SK-N-SH treated with all-trans-retinoic acid at 6 μM for 48 hours (cell line): ENCODE data around the gene DNAJB8.

Experiments used
- ATAC-seq: fragments of 200-7000 bp; cut with Tn5 transposase; 3 replicates; pipeline ENCODE4 v1.9.1; 2020; ENCODE audit warnings: mild to moderate bottlenecking, moderate library complexity
- ARNTL ChIP-seq: fragments of 450-650 bp; formaldehyde crosslinking; IDR thresholded peaks from 2 replicates; pipeline ENCODE4 v1.5.0; 2020; ENCODE audit warnings: low read depth, mild to moderate bottlenecking, moderate library complexity, borderline replicate concordance
- CSDC2 ChIP-seq: fragments of 250-450 bp; sonication (Bioruptor Pico); IDR thresholded peaks from 2 replicates; pipeline ENCODE4 v1.5.0; 2020; ENCODE audit warnings: mild to moderate bottlenecking, moderate library complexity
- ESRRG ChIP-seq: fragments of 250-450 bp; sonication (Bioruptor Pico); IDR thresholded peaks from 2 replicates; pipeline ENCODE4 v1.6.1; 2021; ENCODE audit warnings: mild to moderate bottlenecking
- GLIS3 ChIP-seq: fragments of 250-450 bp; sonication (Bioruptor Pico); IDR thresholded peaks from 2 replicates; pipeline ENCODE4 v1.5.0; 2020; ENCODE audit warnings: mild to moderate bottlenecking, moderate library complexity
- ISL1 ChIP-seq: fragments of 250-450 bp; sonication (Bioruptor Pico); IDR thresholded peaks from 2 replicates; pipeline ENCODE4 v2.1.2; 2022; ENCODE audit warnings: mild to moderate bottlenecking, moderate library complexity
- OSR1 ChIP-seq: fragments of 250-450 bp; sonication (Bioruptor Pico); IDR thresholded peaks from 2 replicates; pipeline ENCODE4 v1.8.0; 2022; ENCODE audit warnings: moderate library complexity, mild to moderate bottlenecking, inconsistent platforms
- PPARA ChIP-seq: fragments of 250-450 bp; sonication (Bioruptor Pico); IDR thresholded peaks from 2 replicates; pipeline ENCODE4 v1.5.0; 2020; ENCODE audit warnings: mild to moderate bottlenecking, borderline replicate concordance
- RARB ChIP-seq: fragments of 250-450 bp; sonication (Bioruptor Pico); IDR thresholded peaks from 2 replicates; pipeline ENCODE4 v1.8.0; 2021; ENCODE audit warnings: mild to moderate bottlenecking, moderate library complexity
- SNAI2 ChIP-seq: fragments of 250-450 bp; sonication (Bioruptor Pico); IDR thresholded peaks from 2 replicates; pipeline ENCODE4 v1.5.0; 2020; ENCODE audit warnings: mild to moderate bottlenecking, moderate library complexity
- ZC3H10 ChIP-seq: fragments of 250-450 bp; sonication (Bioruptor Pico); IDR thresholded peaks from 2 replicates; pipeline ENCODE4 v1.5.1; 2021; ENCODE audit warnings: mild to moderate bottlenecking, moderate library complexity
- ZFP3 ChIP-seq: fragments of 250-450 bp; sonication (Bioruptor Pico); IDR thresholded peaks from 2 replicates; pipeline ENCODE4 v1.5.0; 2020; ENCODE audit warnings: mild to moderate bottlenecking, moderate library complexity
- ZFP30 ChIP-seq: fragments of 450-650 bp; formaldehyde crosslinking; IDR thresholded peaks from 2 replicates; pipeline ENCODE4 v1.5.0; 2022; ENCODE audit warnings: mild to moderate bottlenecking, moderate library complexity
- ZNF565 ChIP-seq: fragments of 450-650 bp; formaldehyde crosslinking; conservative IDR thresholded peaks from 2 replicates; pipeline ENCODE4 v1.5.0; 2020; ENCODE audit warnings: low read depth, mild to moderate bottlenecking, moderate library complexity
- ZNF70 ChIP-seq: fragments of 450-650 bp; formaldehyde crosslinking; IDR thresholded peaks from 2 replicates; pipeline ENCODE4 v1.5.0; 2020; ENCODE audit warnings: mild to moderate bottlenecking, moderate library complexity
- ZNF8 ChIP-seq: fragments of 450-650 bp; formaldehyde crosslinking; IDR thresholded peaks from 2 replicates; pipeline ENCODE4 v1.5.0; 2020; ENCODE audit warnings: mild to moderate bottlenecking, moderate library complexity
- TF ChIP-seq, protein P1 (sequence below): fragments of 250-450 bp; sonication (Bioruptor Pico); IDR thresholded peaks from 2 replicates; pipeline ENCODE4 v1.5.0; 2020; ENCODE audit warnings: mild to moderate bottlenecking, moderate library complexity
- TF ChIP-seq, protein P2 (sequence below): fragments of 250-450 bp; sonication (Bioruptor Pico); IDR thresholded peaks from 2 replicates; pipeline ENCODE4 v1.8.0; 2021; ENCODE audit warnings: low read depth, mild to moderate bottlenecking, moderate library complexity, borderline replicate concordance
- TF ChIP-seq, protein P3 (sequence below): fragments of 250-450 bp; sonication (Bioruptor Pico); IDR thresholded peaks from 2 replicates; pipeline ENCODE4 v1.8.0; 2020; ENCODE audit warnings: mild to moderate bottlenecking, moderate library complexity, borderline replicate concordance

DNAJB8 gene

DNA sequence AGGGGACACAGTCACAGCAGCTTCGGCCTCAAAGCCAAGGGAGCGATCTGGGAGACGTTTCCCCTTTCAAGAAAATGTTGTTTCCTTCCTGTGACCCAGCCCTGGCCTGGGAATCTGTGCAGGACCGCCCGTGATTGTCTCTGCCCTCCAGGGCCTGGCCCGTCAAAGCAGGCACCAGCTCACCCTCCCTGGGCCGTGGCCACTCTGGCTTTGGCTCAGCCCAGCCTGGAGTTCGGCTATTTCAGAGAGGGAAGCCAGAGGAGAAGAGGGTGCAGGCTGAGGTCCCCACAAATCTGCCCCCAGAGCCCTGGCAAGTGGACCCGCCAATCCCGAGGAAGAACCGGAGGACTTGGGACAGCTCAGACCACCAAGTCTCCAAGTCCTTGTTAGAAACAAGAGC is 13.6 kb upstream of the DNAJB8 start:
- no peak for ATAC-seq
- no peak for TF ChIP-seq PPARA
- TF ChIP-seq ESRRG (CRISPR knock-in tag), result no peak
- no peak for TF ChIP-seq ZFP30 (CRISPR knock-in tag)
- no peak for TF ChIP-seq ZNF70
- no peak for TF ChIP-seq CSDC2 (CRISPR knock-in tag)
- no peak for TF ChIP-seq ZNF565
- TF ChIP-seq ARNTL, result no peak
- no peak for TF ChIP-seq ZFP3 (CRISPR knock-in tag)
- TF ChIP-seq, protein P1, sequence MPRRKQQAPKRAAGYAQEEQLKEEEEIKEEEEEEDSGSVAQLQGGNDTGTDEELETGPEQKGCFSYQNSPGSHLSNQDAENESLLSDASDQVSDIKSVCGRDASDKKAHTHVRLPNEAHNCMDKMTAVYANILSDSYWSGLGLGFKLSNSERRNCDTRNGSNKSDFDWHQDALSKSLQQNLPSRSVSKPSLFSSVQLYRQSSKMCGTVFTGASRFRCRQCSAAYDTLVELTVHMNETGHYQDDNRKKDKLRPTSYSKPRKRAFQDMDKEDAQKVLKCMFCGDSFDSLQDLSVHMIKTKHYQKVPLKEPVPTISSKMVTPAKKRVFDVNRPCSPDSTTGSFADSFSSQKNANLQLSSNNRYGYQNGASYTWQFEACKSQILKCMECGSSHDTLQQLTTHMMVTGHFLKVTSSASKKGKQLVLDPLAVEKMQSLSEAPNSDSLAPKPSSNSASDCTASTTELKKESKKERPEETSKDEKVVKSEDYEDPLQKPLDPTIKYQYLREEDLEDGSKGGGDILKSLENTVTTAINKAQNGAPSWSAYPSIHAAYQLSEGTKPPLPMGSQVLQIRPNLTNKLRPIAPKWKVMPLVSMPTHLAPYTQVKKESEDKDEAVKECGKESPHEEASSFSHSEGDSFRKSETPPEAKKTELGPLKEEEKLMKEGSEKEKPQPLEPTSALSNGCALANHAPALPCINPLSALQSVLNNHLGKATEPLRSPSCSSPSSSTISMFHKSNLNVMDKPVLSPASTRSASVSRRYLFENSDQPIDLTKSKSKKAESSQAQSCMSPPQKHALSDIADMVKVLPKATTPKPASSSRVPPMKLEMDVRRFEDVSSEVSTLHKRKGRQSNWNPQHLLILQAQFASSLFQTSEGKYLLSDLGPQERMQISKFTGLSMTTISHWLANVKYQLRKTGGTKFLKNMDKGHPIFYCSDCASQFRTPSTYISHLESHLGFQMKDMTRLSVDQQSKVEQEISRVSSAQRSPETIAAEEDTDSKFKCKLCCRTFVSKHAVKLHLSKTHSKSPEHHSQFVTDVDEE (CRISPR knock-in tag), result no peak
- TF ChIP-seq, protein P2, sequence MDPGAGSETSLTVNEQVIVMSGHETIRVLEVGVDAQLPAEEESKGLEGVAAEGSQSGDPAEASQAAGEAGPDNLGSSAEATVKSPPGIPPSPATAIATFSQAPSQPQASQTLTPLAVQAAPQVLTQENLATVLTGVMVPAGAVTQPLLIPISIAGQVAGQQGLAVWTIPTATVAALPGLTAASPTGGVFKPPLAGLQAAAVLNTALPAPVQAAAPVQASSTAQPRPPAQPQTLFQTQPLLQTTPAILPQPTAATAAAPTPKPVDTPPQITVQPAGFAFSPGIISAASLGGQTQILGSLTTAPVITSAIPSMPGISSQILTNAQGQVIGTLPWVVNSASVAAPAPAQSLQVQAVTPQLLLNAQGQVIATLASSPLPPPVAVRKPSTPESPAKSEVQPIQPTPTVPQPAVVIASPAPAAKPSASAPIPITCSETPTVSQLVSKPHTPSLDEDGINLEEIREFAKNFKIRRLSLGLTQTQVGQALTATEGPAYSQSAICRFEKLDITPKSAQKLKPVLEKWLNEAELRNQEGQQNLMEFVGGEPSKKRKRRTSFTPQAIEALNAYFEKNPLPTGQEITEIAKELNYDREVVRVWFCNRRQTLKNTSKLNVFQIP (CRISPR knock-in tag), result no peak
- TF ChIP-seq SNAI2, result no peak
- TF ChIP-seq OSR1 (CRISPR knock-in tag), result no peak
- TF ChIP-seq ISL1 (CRISPR knock-in tag), result no peak
- TF ChIP-seq ZC3H10 (CRISPR knock-in tag), result no peak
- TF ChIP-seq, protein P3, sequence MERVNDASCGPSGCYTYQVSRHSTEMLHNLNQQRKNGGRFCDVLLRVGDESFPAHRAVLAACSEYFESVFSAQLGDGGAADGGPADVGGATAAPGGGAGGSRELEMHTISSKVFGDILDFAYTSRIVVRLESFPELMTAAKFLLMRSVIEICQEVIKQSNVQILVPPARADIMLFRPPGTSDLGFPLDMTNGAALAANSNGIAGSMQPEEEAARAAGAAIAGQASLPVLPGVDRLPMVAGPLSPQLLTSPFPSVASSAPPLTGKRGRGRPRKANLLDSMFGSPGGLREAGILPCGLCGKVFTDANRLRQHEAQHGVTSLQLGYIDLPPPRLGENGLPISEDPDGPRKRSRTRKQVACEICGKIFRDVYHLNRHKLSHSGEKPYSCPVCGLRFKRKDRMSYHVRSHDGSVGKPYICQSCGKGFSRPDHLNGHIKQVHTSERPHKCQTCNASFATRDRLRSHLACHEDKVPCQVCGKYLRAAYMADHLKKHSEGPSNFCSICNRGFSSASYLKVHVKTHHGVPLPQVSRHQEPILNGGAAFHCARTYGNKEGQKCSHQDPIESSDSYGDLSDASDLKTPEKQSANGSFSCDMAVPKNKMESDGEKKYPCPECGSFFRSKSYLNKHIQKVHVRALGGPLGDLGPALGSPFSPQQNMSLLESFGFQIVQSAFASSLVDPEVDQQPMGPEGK (CRISPR knock-in tag), result no peak
- no peak for TF ChIP-seq ZNF8 (CRISPR knock-in tag)
- no peak for TF ChIP-seq RARB (CRISPR knock-in tag)

GRCh38 chr3:128479558-128480086 is 12.9 kb upstream of the DNAJB8 start:
- TF ChIP-seq, protein P1 (CRISPR knock-in tag), result no peak
- TF ChIP-seq, protein P3 (CRISPR knock-in tag), result no peak
- TF ChIP-seq OSR1 (CRISPR knock-in tag) (no peak), RARB (CRISPR knock-in tag) (no peak), ZFP30 (CRISPR knock-in tag) (no peak), ISL1 (CRISPR knock-in tag) (no peak), GLIS3 (CRISPR knock-in tag) (no peak), ZFP3 (CRISPR knock-in tag) (no peak)
- TF ChIP-seq, all 23 proteins: peak for 0

More at GRCh38 chr3:128479558-128480086, 12.9 kb upstream of the DNAJB8 start:
- no peak for ATAC-seq
